ENCODE measurements around the gene ASPDH. TPM values are rescaled to one million over a fixed set of nuclear protein-coding genes. Genes with fewer than 3 reads are reported as not detected.
"Not testable (repeated sequence)": the region's sequence is repeated elsewhere in the genome, so short reads cannot be mapped to it uniquely, and the experiment has no call there.

Gene ASPDH
- total RNA-seq, 8 experiments from 2014 or later = 0.58 to 3.0 (median 1.4) TPM; not detected in 3

GRCh38 chr19:50537769-50538230, 24.1 kb upstream of the ASPDH start:
- peaks cover 0 to 8% of the 10 kb centered on the region in 2 donors for H3K4me1 ChIP-seq (replicated peaks in 1 of 2)
- WGBS, 10 experiments = 0 to 46% (median 35%) methylated on average over 1 to 12 of the region's 15 CpGs; no CpG with 5 or more reads in 1 of the 10 experiments
- ATAC-seq (replicated peaks in 6 of 8) = peak in 7 of 8 experiments; percentile 48 to 97 (median 86)
- in situ Hi-C loops (cut with MboI; ENCODE audit: low pct_unique_long_range_greater_than_20kb in 2 of 9, low sequenced_read_pairs in 9 of 9, unreplicated experiment in 9 of 9) = loop anchor here in 2 of 9 experiments (25.0 kb wide), 1 partner anchor 250 kb away; the partner anchor contains the start of gene ACP4 (in 2 of the 2)
- no peak overlapping the region for H3K4me3 ChIP-seq
- no peak overlapping the region for H3K27ac ChIP-seq

- Histone ChIP-seq H3K4me3 (no peak overlapping the region), H3K27ac (no peak overlapping the region), H3K4me1 (replicated peaks in 1 of 2) (peaks cover under 1 to 8% of the 10 kb centered on the region in 2 donors)
- ATAC-seq (replicated peaks in 6 of 8) = peak in 1 of 8 experiments; percentile 12
- 59 to 100% (median 80%) methylated on average over 1 to 12 of the region's 18 CpGs; no CpG with 5 or more reads in 5 of the 10 experiments for WGBS, 10 experiments
- in situ Hi-C loops (cut with MboI; ENCODE audit: low pct_unique_long_range_greater_than_20kb in 2 of 9, low sequenced_read_pairs in 9 of 9, unreplicated experiment in 9 of 9) = loop anchor here in 2 of 9 experiments (25.0 kb wide), 1 partner anchor 250 kb away; the partner anchor contains the start of gene ACP4 (in 2 of the 2)
Measured at GRCh38 chr19:50537306-50537685, 23.6 kb upstream of the ASPDH start.

GRCh38 chr19:50536662-50537305, 23.1 kb upstream of the ASPDH start:
- Histone ChIP-seq H3K4me1 (replicated peaks in 1 of 2) (peaks cover 4 to 6% of the 10 kb centered on the region in 2 donors), H3K4me3 (no peak overlapping the region), H3K27ac (no peak overlapping the region)
- in situ Hi-C loops (cut with MboI; ENCODE audit: low pct_unique_long_range_greater_than_20kb in 2 of 9, low sequenced_read_pairs in 9 of 9, unreplicated experiment in 9 of 9) = loop anchor here in 2 of 9 experiments (25.0 kb wide), 1 partner anchor 251 kb away; the partner anchor contains the start of gene ACP4 (in 2 of the 2)
- no peak for ATAC-seq (replicated peaks in 6 of 8)
- 73 to 100% (median 93%) methylated on average over 1 to 12 of the region's 16 CpGs; no CpG with 5 or more reads in 3 of the 10 experiments for WGBS, 10 experiments

- 50 to 88% (median 80%) methylated on average over 1 to 10 of the region's 11 CpGs; no CpG with 5 or more reads in 5 of the 10 experiments for WGBS, 10 experiments
- Histone ChIP-seq H3K4me3 (no peak overlapping the region), H3K4me1 (replicated peaks in 1 of 2) (peaks cover 3 to 13% of the 10 kb centered on the region in 2 donors), H3K27ac (no peak overlapping the region)
- no peak for ATAC-seq (replicated peaks in 6 of 8)
- in situ Hi-C loops (cut with MboI; ENCODE audit: low pct_unique_long_range_greater_than_20kb in 2 of 9, low sequenced_read_pairs in 9 of 9, unreplicated experiment in 9 of 9) = loop anchor here in 2 of 9 experiments (25.0 kb wide), 1 partner anchor 252 kb away; the partner anchor contains the start of gene ACP4 (in 2 of the 2)
Measured at GRCh38 chr19:50535672-50536187, 22.0 kb upstream of the ASPDH start.

GRCh38 chr19:50534478-50534877, 20.8 kb upstream of the ASPDH start:
- 33 to 100% (median 77%) methylated on average over 1 to 3 of the region's 3 CpGs; no CpG with 5 or more reads in 4 of the 10 experiments for WGBS, 10 experiments
- no peak overlapping the region for H3K27ac ChIP-seq
- in situ Hi-C loops (cut with MboI; ENCODE audit: low pct_unique_long_range_greater_than_20kb in 2 of 9, low sequenced_read_pairs in 9 of 9, unreplicated experiment in 9 of 9) = loop anchor here in 2 of 9 experiments (25.0 kb wide), 1 partner anchor 253 kb away; the partner anchor contains the start of gene ACP4 (in 2 of the 2)
- peaks cover 3 to 17% of the 10 kb centered on the region in 2 donors for H3K4me1 ChIP-seq (replicated peaks in 1 of 2)
- no peak for ATAC-seq (replicated peaks in 6 of 8)
- no peak overlapping the region for H3K4me3 ChIP-seq

- WGBS, 10 experiments = 0 to 97% (median 48%) methylated on average over 1 to 4 of the region's 4 CpGs; no CpG with 5 or more reads in 1 of the 10 experiments
- H3K4me3 ChIP-seq = no peak overlapping the region
- no peak for ATAC-seq (replicated peaks in 6 of 8)
- H3K27ac ChIP-seq = no peak overlapping the region
- in situ Hi-C loops (cut with MboI; ENCODE audit: low pct_unique_long_range_greater_than_20kb in 2 of 9, low sequenced_read_pairs in 9 of 9, unreplicated experiment in 9 of 9) = loop anchor here in 2 of 9 experiments (25.0 kb wide), 1 partner anchor 254 kb away; the partner anchor contains the start of gene ACP4 (in 2 of the 2)
- peaks cover 3 to 17% of the 10 kb centered on the region in 2 donors for H3K4me1 ChIP-seq (replicated peaks in 1 of 2)
Measured at GRCh38 chr19:50532952-50533351, 19.2 kb upstream of the ASPDH start.

GRCh38 chr19:50531171-50531612, 17.5 kb upstream of the ASPDH start:
- no peak overlapping the region for H3K4me3 ChIP-seq
- peak in 6 of 8 experiments; percentile 22 to 98 (median 96) for ATAC-seq (replicated peaks in 6 of 8)
- peak overlapping the region in 1 of 2 donors; percentile 78 for H3K27ac ChIP-seq
- in situ Hi-C loops (cut with MboI; ENCODE audit: low pct_unique_long_range_greater_than_20kb in 2 of 9, low sequenced_read_pairs in 9 of 9, unreplicated experiment in 9 of 9) = loop anchor here in 2 of 9 experiments (25.0 kb wide), 1 partner anchor 256 kb away; the partner anchor contains the start of gene ACP4 (in 2 of the 2)
- 58% methylated on average over 5 of the region's 14 CpGs; no CpG with 5 or more reads in 9 of the 10 experiments for WGBS, 10 experiments
- H3K4me1 ChIP-seq (replicated peaks in 1 of 2) = peaks cover 3 to 17% of the 10 kb centered on the region in 2 donors

- H3K4me1 ChIP-seq (replicated peaks in 1 of 2) = peaks cover 3 to 17% of the 10 kb centered on the region in 2 donors
- WGBS, 10 experiments = 60 to 100% (median 100%) methylated on average over 1 of the region's 3 CpGs; no CpG with 5 or more reads in 5 of the 10 experiments
- not testable (repeated sequence) for H3K27ac ChIP-seq; H3K4me3 ChIP-seq; ATAC-seq (replicated peaks in 6 of 8)
- in situ Hi-C loops (cut with MboI; ENCODE audit: low pct_unique_long_range_greater_than_20kb in 2 of 9, low sequenced_read_pairs in 9 of 9, unreplicated experiment in 9 of 9) = loop anchor here in 2 of 9 experiments (25.0 kb wide), 1 partner anchor 259 kb away; the partner anchor contains the start of gene ACP4 (in 2 of the 2)
Measured at GRCh38 chr19:50528052-50528451, 14.3 kb upstream of the ASPDH start.

GRCh38 chr19:50522881-50523280, 9.2 kb upstream of the ASPDH start:
- in situ Hi-C loops (cut with MboI; ENCODE audit: low pct_unique_long_range_greater_than_20kb in 2 of 9, low sequenced_read_pairs in 9 of 9, unreplicated experiment in 9 of 9) = no loop called here

GRCh38 chr19:50520822-50521465, 7.2 kb upstream of the ASPDH start:
- no peak for ATAC-seq (replicated peaks in 6 of 8)
- no peak overlapping the region for H3K4me3 ChIP-seq
- 32 to 100% (median 69%) methylated on average over 1 to 14 of the region's 17 CpGs; no CpG with 5 or more reads in 2 of the 10 experiments for WGBS, 10 experiments
- no peaks in the 10 kb centered on the region for H3K4me1 ChIP-seq (replicated peaks in 1 of 2)
- no peak overlapping the region for H3K27ac ChIP-seq
- in situ Hi-C loops (cut with MboI; ENCODE audit: low pct_unique_long_range_greater_than_20kb in 2 of 9, low sequenced_read_pairs in 9 of 9, unreplicated experiment in 9 of 9) = no loop called here

More at GRCh38 chr19:50522881-50523280, 9.2 kb upstream of the ASPDH start:
- 33 to 100% (median 60%) methylated on average over 1 to 8 of the region's 10 CpGs; no CpG with 5 or more reads in 3 of the 10 experiments for WGBS, 10 experiments
- H3K4me3 ChIP-seq = no peak overlapping the region
- H3K4me1 ChIP-seq (replicated peaks in 1 of 2) = no peaks in the 10 kb centered on the region
- H3K27ac ChIP-seq = no peak overlapping the region
- no peak for ATAC-seq (replicated peaks in 6 of 8)

GRCh38 chr19:50519006-50519575, 5.4 kb upstream of the ASPDH start:
- in situ Hi-C loops (cut with MboI; ENCODE audit: low pct_unique_long_range_greater_than_20kb in 2 of 9, low sequenced_read_pairs in 9 of 9, unreplicated experiment in 9 of 9) = no loop called here
- peaks cover 10 to 14% of the 10 kb centered on the region in 2 donors for H3K4me1 ChIP-seq (replicated peaks in 1 of 2)
- ATAC-seq (replicated peaks in 6 of 8) = no peak
- no peak overlapping the region for H3K27ac ChIP-seq
- H3K4me3 ChIP-seq = no peak overlapping the region
- WGBS, 10 experiments = 90 to 100% (median 94%) methylated on average over 1 to 19 of the region's 40 CpGs; no CpG with 5 or more reads in 6 of the 10 experiments

Measured in motor neuron (in vitro differentiated cells).